GM12891 (cell line): ENCODE measurements around the gene MST1.
"Not testable (repeated sequence)": the region's sequence is repeated elsewhere in the genome, so short reads cannot be mapped to it uniquely, and the experiment has no call there.

Experiments used
- DNase-seq: peaks from one replicate; pipeline ENCODE4 v3.0.0; 2011; ENCODE audit warnings: low spot score; ENCODE audit not compliant: insufficient read length
- FAIRE-seq: peaks from 2 replicates; lab custom pipeline; 2011; peaks lifted over from hg19 to GRCh38; lab: Jason Lieb, UNC
- PAX5 ChIP-seq: IDR thresholded peaks from 2 replicates; pipeline ENCODE4 v1.6.1; 2011; ENCODE audit warnings: low read length, moderate library complexity, mild to moderate bottlenecking; ENCODE audit not compliant: insufficient read depth, severe bottlenecking
- POLR2A ChIP-seq: IDR thresholded peaks from 2 replicates; pipeline ENCODE4 v1.6.1; 2011; ENCODE audit warnings: low read depth, low read length, control low read depth
- POLR2AphosphoS5 ChIP-seq: IDR thresholded peaks from 2 replicates; pipeline ENCODE4 v1.6.1; 2011; ENCODE audit warnings: low read depth, low read length, control low read depth
- POU2F2 ChIP-seq: IDR thresholded peaks from 2 replicates; pipeline ENCODE4 v1.6.1; 2011; ENCODE audit warnings: low read depth, mild to moderate bottlenecking, control low read depth, low read length, moderate library complexity
- SPI1 ChIP-seq: IDR thresholded peaks from 2 replicates; pipeline ENCODE4 v1.6.1; 2011; ENCODE audit warnings: low read depth, low read length, control low read depth
- TAF1 ChIP-seq: IDR thresholded peaks from 2 replicates; pipeline ENCODE4 v1.6.1; 2011; ENCODE audit warnings: low read depth, low read length, control low read depth

Gene MST1

GRCh38 chr3:49703956-49704355 lies 14.7 kb upstream of the MST1 start:
- DNase-seq (no peak), FAIRE-seq (no peak)
- TF ChIP-seq POLR2A = no peak
- TF ChIP-seq SPI1 = no peak
- TF ChIP-seq POU2F2 = no peak
- no peak for TF ChIP-seq PAX5
- TF ChIP-seq POLR2AphosphoS5 = no peak
- TF ChIP-seq TAF1 = no peak

DNA sequence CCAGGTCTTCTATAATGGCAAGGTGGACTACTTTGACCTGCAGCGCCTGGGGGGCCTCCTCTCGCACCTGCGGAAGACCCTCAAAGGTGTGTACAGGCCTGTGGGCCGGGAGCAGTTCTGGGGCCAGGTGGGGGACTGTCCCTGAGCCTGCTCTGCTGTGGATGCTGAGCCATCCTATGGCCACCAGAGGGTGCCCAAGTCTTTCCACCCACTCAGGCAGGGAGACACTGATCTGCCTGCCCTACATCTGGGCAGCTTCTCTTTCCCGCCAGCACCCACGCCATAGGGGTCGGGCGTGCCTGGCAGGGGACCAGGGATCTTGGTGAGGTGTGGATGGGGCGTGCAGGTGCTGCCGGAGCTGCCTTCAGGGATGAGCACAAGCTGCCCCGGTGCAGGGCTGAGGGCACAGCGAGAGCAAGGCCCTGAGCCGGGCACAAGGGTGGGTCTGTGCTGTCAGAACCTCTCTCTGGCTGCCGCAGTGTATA lies 14.2 kb upstream of the MST1 start:
- TF ChIP-seq POLR2A (no peak), TAF1 (no peak), PAX5 (no peak), SPI1 (no peak), POU2F2 (no peak), POLR2AphosphoS5 (no peak)
- FAIRE-seq = peak; percentile 93
- DNase-seq = peak; percentile 97

- DNase-seq (no peak), FAIRE-seq (no peak)
- no peak for TF ChIP-seq POLR2AphosphoS5
- TF ChIP-seq POU2F2 = no peak
- no peak for TF ChIP-seq PAX5
- no peak for TF ChIP-seq SPI1
- no peak for TF ChIP-seq POLR2A
- no peak for TF ChIP-seq TAF1
Observed at GRCh38 chr3:49702672-49703071, 13.4 kb upstream of the MST1 start.

DNA sequence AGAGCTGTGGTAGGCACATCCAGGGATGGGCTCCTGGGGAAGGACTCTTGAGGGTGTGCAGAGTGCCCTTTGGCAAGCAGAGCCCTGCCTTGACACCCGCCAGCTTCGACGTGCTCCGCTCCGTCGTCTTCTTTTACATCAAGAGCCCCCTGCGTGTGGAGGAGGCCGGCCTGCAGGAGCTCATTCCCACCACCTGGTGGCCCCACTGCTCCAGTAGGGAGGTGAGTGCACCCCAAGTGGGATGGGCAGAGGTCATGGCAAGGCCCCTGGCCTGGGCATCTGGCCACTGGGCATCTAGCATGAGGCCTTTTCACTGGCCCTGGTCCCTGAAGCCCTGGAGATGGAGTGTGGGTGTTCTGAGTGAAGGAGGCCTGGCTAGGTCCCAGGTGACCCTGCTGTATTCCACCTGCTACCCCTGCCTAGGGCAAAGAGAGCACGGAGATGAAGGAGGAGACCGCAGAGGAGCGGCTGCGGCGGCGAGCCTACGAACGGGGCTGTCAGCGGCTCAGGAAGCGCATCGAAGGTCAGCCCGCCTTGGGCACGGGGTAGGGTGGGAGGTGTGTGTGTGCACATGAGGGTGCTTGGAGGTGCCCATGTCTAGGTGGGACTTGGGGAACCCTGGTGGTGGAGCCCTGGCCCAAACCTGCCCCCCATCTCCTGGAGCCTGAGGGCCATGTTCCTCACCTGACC lies 12.3 kb upstream of the MST1 start:
- FAIRE-seq (no peak), DNase-seq (peak; percentile 47)
- TF ChIP-seq POLR2A = no peak
- no peak for TF ChIP-seq SPI1
- TF ChIP-seq TAF1 = no peak
- no peak for TF ChIP-seq PAX5
- no peak for TF ChIP-seq POU2F2
- TF ChIP-seq POLR2AphosphoS5 = no peak

- no peak for DNase-seq
- no peak for TF ChIP-seq SPI1
- no peak for TF ChIP-seq POLR2A
- TF ChIP-seq PAX5 = no peak
- no peak for TF ChIP-seq TAF1
- no peak for TF ChIP-seq POU2F2
- no peak for TF ChIP-seq POLR2AphosphoS5
- no peak for FAIRE-seq
Observed at GRCh38 chr3:49700453-49701128, 11.3 kb upstream of the MST1 start.

DNA sequence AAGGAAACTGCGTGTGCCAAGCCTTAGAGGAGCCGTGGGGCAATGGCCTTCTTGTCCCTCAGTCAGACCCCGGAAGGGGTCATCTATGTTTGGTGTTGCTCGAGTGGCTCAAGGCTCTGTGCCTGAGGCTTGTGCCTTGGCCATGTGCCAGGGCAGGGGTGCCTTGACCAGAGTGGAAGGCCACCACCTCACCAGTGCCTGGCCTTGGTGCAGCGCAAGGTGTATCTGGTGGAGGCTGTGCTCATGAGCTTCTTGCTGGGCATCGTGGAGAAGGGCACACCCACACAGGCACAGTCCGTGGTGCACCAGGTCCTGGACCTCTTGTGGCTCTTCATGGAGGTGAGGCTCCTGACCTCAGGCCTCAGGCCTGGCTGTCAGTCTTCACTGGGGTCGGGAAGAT lies 10.7 kb upstream of the MST1 start:
- TF ChIP-seq POLR2AphosphoS5 (no peak), POLR2A (no peak), TAF1 (no peak), PAX5 (no peak), POU2F2 (no peak), SPI1 (no peak)
- DNase-seq = no peak
- no peak for FAIRE-seq

DNA sequence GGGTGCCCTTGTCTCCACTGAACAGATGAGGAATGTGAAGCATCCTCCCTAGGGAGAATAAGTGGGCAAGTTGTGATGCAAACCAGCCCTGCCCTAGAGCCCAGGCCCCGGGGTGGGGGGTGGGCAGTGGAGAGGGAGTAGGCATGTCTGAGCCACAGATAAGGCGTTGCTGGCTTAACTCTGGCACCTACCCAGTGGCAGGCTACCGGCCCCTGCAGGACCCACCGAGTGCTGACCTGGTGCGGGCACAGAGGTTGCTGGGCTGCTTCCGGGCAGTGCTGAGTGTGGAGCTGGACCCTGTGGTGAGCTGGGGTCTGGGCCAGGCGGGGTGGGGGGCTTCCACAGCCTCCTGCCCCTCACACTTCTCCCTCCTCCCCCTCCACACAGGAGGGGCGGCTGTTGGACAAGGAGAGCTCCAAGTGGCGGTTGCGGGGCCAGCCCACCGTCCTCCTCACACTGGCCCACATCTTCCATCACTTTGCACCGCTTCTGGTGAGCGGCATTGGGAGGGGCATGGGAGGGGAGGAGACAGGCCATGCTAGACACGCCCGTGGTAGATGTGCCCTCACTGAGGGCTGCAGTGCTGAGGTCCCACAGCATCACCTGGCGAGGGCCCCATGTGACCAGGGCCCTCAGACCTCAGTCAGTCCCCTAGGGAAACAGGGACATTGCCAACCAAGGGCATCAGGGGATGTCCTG lies 10.2 kb upstream of the MST1 start:
- DNase-seq (no peak), FAIRE-seq (no peak)
- TF ChIP-seq TAF1 = no peak
- TF ChIP-seq POLR2AphosphoS5 = no peak
- no peak for TF ChIP-seq POU2F2
- TF ChIP-seq SPI1 = no peak
- no peak for TF ChIP-seq POLR2A
- TF ChIP-seq PAX5 = no peak

GRCh38 chr3:49695350-49696015 lies 6.2 kb upstream of the MST1 start:
- DNase-seq = not testable (repeated sequence)
- peak; percentile 71 for FAIRE-seq

- not testable (repeated sequence) for DNase-seq, FAIRE-seq
Observed at GRCh38 chr3:49694409-49695070, 5.3 kb upstream of the MST1 start.

DNA sequence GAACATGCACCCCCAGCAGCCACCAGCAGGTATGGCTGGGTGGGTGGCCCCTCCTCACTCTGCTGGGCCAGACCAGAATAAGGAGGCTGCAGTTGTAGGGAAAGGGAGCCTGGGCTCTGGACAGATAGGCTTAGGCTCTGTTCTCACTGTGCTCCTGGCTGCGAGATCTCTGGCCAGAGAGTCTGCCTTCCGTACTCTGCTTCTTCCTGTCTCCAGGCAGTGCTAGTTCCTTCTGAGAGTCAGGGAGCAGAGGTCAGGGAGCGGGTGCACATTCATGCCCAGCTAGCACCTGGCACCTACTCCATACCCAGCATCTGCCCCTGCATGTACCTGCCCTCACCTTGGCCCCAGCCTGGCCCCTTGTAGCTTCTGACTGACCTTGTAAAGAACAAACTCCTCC lies 2.2 kb upstream of the MST1 start:
- not testable (repeated sequence) for FAIRE-seq

GRCh38 chr3:49690856-49691255 lies 1.6 kb upstream of the MST1 start:
- not testable (repeated sequence) for DNase-seq, FAIRE-seq

More for the DNA sequence above, 2.2 kb upstream of the MST1 start:
- DNase-seq = not testable (repeated sequence)

DNA sequence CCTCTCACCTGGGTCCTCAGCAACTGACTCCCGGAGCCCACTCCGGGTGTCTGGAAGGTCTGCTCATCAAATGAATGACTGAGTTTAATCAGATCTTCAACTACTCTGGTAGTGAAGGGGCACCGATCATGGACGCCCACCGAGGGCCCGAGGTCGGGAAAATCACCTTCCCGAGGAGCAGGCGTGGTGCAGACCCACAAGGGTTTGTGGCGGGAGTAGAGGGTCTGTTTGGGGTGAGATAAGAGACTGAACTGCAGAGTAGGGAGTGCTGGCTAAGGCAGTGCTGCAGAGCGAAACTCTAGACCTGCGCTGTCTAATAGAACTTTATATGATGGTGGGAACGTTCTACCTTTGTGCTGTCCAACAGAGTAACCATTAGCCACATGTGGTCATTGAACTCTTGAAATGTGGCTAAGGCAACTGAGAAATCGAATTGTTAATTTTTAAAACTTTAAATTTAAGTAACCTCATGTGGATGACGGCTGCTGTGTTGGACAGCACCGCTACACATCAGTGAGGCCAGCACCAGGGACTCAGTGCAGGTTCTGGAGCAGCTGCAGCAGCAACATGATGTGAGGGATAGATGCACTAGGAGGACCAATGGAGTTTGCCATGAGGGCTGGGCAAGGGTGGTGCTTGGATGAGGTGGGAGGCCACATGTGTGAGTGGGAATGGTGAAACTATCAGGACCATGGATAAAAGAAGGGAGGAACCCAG lies 792 bp upstream of the MST1 start:
- not testable (repeated sequence) for FAIRE-seq, DNase-seq

DNA sequence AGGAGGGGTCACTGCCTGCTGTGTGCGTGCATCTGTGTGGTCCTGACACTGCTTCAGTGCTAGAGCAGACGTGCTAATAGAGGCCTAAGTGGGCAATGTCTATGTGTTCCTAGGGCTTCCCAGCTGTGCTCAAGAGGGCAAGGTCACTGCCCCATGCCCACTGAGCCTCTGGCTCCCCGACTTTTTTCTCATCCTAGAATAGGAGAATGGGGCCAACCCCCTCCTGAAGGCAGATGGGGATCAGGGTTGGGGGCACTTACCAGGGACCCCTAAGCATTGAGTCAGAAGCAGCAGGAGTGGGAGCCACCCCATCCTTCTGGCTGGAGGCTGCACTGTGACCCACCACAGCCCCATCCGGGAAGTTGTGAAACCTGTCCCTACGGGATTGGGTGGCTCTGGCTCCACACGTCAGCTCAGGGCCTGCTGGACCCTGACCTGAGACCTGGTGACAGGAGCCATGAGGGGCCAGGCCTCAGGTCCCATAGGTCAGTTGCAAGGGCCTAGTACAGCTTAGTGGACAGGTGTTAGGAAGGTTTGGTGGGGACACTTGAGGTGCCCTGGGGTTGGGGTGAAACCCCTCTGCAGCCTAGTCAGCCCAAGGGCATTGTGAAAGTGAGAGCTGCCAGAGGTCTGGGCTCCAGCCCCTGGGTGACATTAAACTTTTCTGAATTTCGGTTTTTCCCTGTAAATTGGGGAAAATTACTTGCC lies 782 bp downstream of the MST1 start:
- not testable (repeated sequence) for DNase-seq, FAIRE-seq
